Measurements from ENCODE around the gene PRELID2.
"Not testable (repeated sequence)": the region's sequence is repeated elsewhere in the genome, so short reads cannot be mapped to it uniquely, and the experiment has no call there.

The PRELID2 gene

GRCh38 chr5:145738227-145738626, 96.9 kb downstream of the PRELID2 start:
- DNase-seq, result no peak

GRCh38 chr5:145737578-145737977, 97.6 kb downstream of the PRELID2 start:
- no peak for DNase-seq

GRCh38 chr5:145729956-145730355, 105.2 kb downstream of the PRELID2 start:
- DNase-seq, result not testable (repeated sequence)

GRCh38 chr5:145723516-145723915, 111.6 kb downstream of the PRELID2 start:
- DNase-seq, result no peak

- DNase-seq, result no peak
Measured at GRCh38 chr5:145718956-145719355, 116.2 kb downstream of the PRELID2 start.

GRCh38 chr5:145715412-145715811, 119.7 kb downstream of the PRELID2 start:
- no peak for DNase-seq

- DNase-seq, result no peak
Measured at GRCh38 chr5:145712245-145712644, 122.9 kb downstream of the PRELID2 start.

- no peak for DNase-seq
Measured at GRCh38 chr5:145711417-145711816, 123.7 kb downstream of the PRELID2 start.

Measured in left hindlimb (tissue), 1 donor.